Measurements from ENCODE around the gene SLC12A5.

- TF ChIP-seq CTCF (IDR thresholded peaks at IDR 0.05) (no peak), POLR2AphosphoS5 (IDR thresholded peaks at IDR 0.05) (no peak), POLR2A (IDR thresholded peaks at IDR 0.05) (no peak), EP300 (IDR thresholded peaks at IDR 0.05) (no peak)
Measured at GRCh38 chr20:46028110-46028509, 905 bp upstream of the SLC12A5 start.
